IMR-90 (cell line): ENCODE results near the gene LDB2.

Source experiments
- FOS ChIP-seq: fragments of 150-350 bp; IDR thresholded peaks from 2 replicates; pipeline ENCODE4 v1.6.1; 2016; ENCODE audit warnings: low read depth, low read length
- POLR2A ChIP-seq: IDR thresholded peaks from 2 replicates; pipeline ENCODE4 v1.6.1; 2012; ENCODE audit warnings: mild to moderate bottlenecking, low read depth, low read length
- RAD21 ChIP-seq: IDR thresholded peaks from 2 replicates; pipeline ENCODE4 v1.6.1; 2012; ENCODE audit warnings: low read length, improper control_type of control experiment
- RFX5 ChIP-seq: IDR thresholded peaks from 2 replicates; pipeline ENCODE4 v1.8.0; 2012; ENCODE audit warnings: low read depth, mild to moderate bottlenecking, low read length, moderate library complexity
- SMC3 ChIP-seq: fragments of 150-350 bp; IDR thresholded peaks from 2 replicates; pipeline ENCODE4 v1.6.1; 2016; ENCODE audit warnings: low read depth, mild to moderate bottlenecking, antibody characterized with exemption, low read length, moderate library complexity
- TF ChIP-seq, protein P1 (sequence below): conservative IDR thresholded peaks from 2 replicates; pipeline ENCODE4 v1.5.1; 2012; ENCODE audit warnings: mild to moderate bottlenecking, low read depth, low read length, improper control_type of control experiment

GRCh38 chr4:16728849-16729248, 169.6 kb downstream of the LDB2 start:
- TF ChIP-seq SMC3 (no peak), POLR2A (no peak), RAD21 (no peak), FOS (no peak), RFX5 (no peak)
- TF ChIP-seq, protein P1, sequence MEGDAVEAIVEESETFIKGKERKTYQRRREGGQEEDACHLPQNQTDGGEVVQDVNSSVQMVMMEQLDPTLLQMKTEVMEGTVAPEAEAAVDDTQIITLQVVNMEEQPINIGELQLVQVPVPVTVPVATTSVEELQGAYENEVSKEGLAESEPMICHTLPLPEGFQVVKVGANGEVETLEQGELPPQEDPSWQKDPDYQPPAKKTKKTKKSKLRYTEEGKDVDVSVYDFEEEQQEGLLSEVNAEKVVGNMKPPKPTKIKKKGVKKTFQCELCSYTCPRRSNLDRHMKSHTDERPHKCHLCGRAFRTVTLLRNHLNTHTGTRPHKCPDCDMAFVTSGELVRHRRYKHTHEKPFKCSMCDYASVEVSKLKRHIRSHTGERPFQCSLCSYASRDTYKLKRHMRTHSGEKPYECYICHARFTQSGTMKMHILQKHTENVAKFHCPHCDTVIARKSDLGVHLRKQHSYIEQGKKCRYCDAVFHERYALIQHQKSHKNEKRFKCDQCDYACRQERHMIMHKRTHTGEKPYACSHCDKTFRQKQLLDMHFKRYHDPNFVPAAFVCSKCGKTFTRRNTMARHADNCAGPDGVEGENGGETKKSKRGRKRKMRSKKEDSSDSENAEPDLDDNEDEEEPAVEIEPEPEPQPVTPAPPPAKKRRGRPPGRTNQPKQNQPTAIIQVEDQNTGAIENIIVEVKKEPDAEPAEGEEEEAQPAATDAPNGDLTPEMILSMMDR, result no peak
